Measurements from ENCODE around the gene NFIC.

The NFIC gene

DNA sequence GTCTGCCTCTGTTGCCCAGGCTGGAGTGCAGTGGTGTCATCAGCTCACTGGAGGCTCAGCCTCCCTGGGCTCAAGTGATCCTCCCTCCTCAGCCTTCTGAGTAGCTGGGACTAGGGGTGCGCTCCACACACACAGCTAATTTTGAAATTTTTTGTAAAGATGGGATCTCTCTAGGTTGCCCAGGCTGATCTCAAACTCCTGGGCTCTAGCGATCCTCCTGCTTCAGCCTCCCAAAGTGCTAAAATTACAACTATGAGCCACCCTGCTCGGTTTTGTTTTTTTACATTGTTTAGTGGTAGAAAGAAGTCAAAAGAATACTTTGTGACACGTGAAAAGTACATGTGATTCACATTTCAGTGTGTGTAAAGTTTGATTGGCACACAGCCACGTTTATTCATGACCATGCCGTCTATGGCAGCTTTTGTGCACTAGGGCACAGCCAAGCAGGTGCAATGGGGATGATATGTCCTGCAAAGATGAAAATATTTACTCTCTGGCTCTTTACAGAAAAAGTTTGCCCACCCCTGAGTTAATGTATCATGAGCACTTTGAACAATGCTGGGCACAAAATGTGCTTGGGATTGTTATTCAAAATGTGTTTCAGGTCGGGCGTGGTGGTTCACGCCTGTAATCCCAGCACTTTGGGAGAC lies 16.2 kb upstream of the NFIC start:
- no peaks in the 10 kb centered on the region for H3K36me3 ChIP-seq (ENCODE audit: insufficient read depth, low read length)
- no peak overlapping the region for H3K27ac ChIP-seq (ENCODE audit: low read depth, low read length)
- H3K9ac ChIP-seq (ENCODE audit: low read depth, low read length) = no peak overlapping the region
- no peak overlapping the region for H3K4me3 ChIP-seq (ENCODE audit: low read length)
- WGBS = 68% methylated on average over 9 of the region's 9 CpGs
- peaks cover 71% of the 10 kb centered on the region for H3K27me3 ChIP-seq (ENCODE audit: insufficient read depth, low read length)
- no peaks in the 10 kb centered on the region for H3K4me1 ChIP-seq (ENCODE audit: insufficient read depth, low read length)
- H3K9me3 ChIP-seq (ENCODE audit: insufficient read depth, low read depth, low read length) = no peaks in the 10 kb centered on the region

DNA sequence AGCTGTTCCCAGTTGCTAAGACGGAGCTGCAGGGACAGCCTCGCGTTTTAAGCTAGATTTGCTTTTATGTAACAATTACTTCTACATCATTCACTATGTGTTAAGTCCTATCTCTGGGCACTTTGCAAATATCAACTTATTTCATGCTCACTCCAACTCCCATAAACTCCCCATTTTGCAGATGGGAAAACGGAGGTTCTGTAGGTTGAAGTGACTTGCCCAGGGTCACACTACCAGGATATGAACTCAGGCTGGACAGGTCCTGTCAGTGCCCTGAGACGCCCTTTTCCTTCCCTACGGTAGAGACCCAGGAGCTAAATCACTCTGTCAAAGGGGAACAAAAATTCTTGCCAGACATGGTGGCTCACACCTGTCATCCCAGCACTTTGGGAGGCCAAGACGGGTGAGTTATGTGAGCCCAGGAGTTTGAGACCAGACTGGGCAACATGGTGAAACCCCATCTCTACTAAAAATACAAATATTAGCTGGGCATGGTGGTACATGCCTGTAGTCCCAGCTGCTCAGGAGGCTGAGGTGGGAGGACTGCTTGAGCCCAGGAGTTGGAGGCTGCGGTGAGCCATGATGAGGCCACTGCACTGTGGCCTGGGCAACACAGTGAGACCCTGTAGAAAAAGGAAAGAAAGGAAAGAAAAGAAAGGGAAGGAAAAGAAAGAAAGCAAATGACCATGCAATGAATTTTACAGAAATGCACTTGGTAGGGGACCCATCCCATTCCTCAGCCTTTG lies 14.5 kb upstream of the NFIC start:
- H3K36me3 ChIP-seq (ENCODE audit: insufficient read depth, low read length) = no peaks in the 10 kb centered on the region
- 0 out of 2 replicates have a peak, but pooled peaks cover 2% of the 10 kb centered on the region for H3K9me3 ChIP-seq (ENCODE audit: insufficient read depth, low read depth, low read length)
- H3K27me3 ChIP-seq (ENCODE audit: insufficient read depth, low read length) = peaks cover 78% of the 10 kb centered on the region
- no peak overlapping the region for H3K27ac ChIP-seq (ENCODE audit: low read depth, low read length)
- no peak overlapping the region for H3K9ac ChIP-seq (ENCODE audit: low read depth, low read length)
- WGBS = 74% methylated on average over 7 of the region's 8 CpGs
- H3K4me1 ChIP-seq (ENCODE audit: insufficient read depth, low read length) = no peaks in the 10 kb centered on the region
- no peak overlapping the region for H3K4me3 ChIP-seq (ENCODE audit: low read length)

DNA sequence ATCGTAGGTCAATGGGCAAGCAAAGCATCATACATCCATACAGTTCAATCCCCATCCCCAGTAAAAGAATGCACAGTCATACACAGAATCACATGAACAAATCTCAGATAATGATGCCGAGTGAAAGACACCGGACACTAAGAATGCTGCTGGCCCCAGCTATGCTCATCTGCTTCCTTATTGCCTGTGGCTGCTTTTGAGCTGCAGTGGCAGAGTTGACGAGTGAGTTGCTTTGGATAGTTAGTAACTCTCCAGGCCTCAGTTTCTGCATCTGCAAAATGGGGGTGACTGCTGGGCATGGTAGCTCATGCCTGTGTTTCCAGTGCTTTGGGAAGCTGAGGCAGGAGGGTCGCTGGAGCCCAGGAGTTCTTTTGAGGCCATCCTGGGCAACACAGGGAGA lies 12.9 kb upstream of the NFIC start:
- WGBS = 29% methylated on average over 5 of the region's 5 CpGs
- Histone ChIP-seq H3K9me3 (ENCODE audit: insufficient read depth, low read depth, low read length) (0 out of 2 replicates have a peak, but pooled peaks cover 3% of the 10 kb centered on the region), H3K27me3 (ENCODE audit: insufficient read depth, low read length) (peaks cover 85% of the 10 kb centered on the region), H3K36me3 (ENCODE audit: insufficient read depth, low read length) (no peaks in the 10 kb centered on the region), H3K4me3 (ENCODE audit: low read length) (no peak overlapping the region), H3K4me1 (ENCODE audit: insufficient read depth, low read length) (no peaks in the 10 kb centered on the region), H3K9ac (ENCODE audit: low read depth, low read length) (no peak overlapping the region), H3K27ac (ENCODE audit: low read depth, low read length) (no peak overlapping the region)

DNA sequence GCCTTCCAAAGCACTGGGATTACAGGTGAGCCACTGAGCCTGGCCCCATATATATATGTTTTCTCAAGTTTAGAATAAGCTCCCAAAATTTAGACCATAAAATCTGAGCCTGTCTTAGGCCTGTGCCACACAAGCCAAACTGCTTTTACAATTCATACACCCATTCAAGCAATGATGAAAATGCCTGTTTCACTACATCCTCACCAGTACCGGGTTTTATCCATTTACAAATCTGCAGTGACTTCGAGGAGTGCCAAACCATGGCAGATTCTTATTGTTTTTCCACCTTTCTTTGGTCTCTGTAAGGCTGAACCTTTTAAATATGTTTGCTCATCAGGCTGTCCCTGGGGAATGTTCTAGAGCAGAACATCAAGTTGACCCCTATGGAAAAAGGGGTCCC lies 9.6 kb upstream of the NFIC start:
- Histone ChIP-seq H3K4me3 (ENCODE audit: low read length) (no peak overlapping the region), H3K27me3 (ENCODE audit: insufficient read depth, low read length) (peaks cover 94% of the 10 kb centered on the region), H3K36me3 (ENCODE audit: insufficient read depth, low read length) (no peaks in the 10 kb centered on the region), H3K9ac (ENCODE audit: low read depth, low read length) (no peak overlapping the region), H3K27ac (ENCODE audit: low read depth, low read length) (no peak overlapping the region), H3K9me3 (ENCODE audit: insufficient read depth, low read depth, low read length) (0 out of 2 replicates have a peak, but pooled peaks cover 3% of the 10 kb centered on the region), H3K4me1 (ENCODE audit: insufficient read depth, low read length) (no peaks in the 10 kb centered on the region)
- WGBS = 76% methylated on average over 2 of the region's 2 CpGs

- 0 out of 2 replicates have a peak, but pooled peaks cover 3% of the 10 kb centered on the region for H3K9me3 ChIP-seq (ENCODE audit: insufficient read depth, low read depth, low read length)
- H3K27ac ChIP-seq (ENCODE audit: low read depth, low read length) = no peak overlapping the region
- H3K27me3 ChIP-seq (ENCODE audit: insufficient read depth, low read length) = peaks cover 95% of the 10 kb centered on the region
- no peak overlapping the region for H3K4me3 ChIP-seq (ENCODE audit: low read length)
- no peaks in the 10 kb centered on the region for H3K4me1 ChIP-seq (ENCODE audit: insufficient read depth, low read length)
- no peak overlapping the region for H3K9ac ChIP-seq (ENCODE audit: low read depth, low read length)
- WGBS = 14% methylated on average over 12 of the region's 16 CpGs
- no peaks in the 10 kb centered on the region for H3K36me3 ChIP-seq (ENCODE audit: insufficient read depth, low read length)
These were observed 9.0 kb upstream of the NFIC start for GRCh38 chr19:3357271-3357991.

DNA sequence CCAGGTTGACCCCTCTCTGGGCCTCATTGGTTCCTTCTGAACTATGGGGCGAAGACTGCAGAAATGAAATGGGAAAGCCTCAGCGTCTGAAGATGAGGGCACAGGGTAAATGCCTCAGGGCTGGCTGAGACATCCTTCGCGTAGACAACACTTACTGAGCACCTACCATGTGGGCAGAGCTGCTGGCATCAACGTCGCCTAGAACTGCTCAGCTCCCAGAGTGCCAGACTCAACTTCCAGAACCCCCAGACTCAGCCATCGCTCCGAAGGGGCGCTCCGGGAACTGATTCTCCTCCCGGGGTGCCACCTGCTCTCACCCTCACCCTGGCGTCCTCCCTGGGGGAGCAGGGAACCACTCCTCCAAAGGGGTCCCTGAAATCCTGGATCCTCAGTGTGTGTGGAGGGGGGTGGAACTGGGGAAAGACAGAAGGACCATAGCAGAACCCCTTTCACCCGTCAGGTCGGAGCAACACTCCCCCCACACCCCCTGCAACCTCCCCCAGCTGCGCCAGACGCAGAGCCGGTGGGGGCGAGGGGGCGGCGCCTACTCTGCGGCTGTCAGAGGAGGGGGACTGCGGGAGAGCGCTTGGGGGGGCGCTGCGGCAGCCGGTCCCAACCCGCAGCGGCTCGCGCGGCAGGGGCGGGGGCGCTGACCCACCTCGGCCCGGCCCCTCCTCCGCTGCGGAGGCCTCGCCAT lies 8.2 kb upstream of the NFIC start:
- H3K27me3 ChIP-seq (ENCODE audit: insufficient read depth, low read length) = peaks cover 95% of the 10 kb centered on the region
- H3K27ac ChIP-seq (ENCODE audit: low read depth, low read length) = no peak overlapping the region
- WGBS = 5% methylated on average over 37 of the region's 38 CpGs
- no peaks in the 10 kb centered on the region for H3K36me3 ChIP-seq (ENCODE audit: insufficient read depth, low read length)
- no peak overlapping the region for H3K9ac ChIP-seq (ENCODE audit: low read depth, low read length)
- no peaks in the 10 kb centered on the region for H3K4me1 ChIP-seq (ENCODE audit: insufficient read depth, low read length)
- H3K4me3 ChIP-seq (ENCODE audit: low read length) = no peak overlapping the region
- H3K9me3 ChIP-seq (ENCODE audit: insufficient read depth, low read depth, low read length) = 0 out of 2 replicates have a peak, but pooled peaks cover 3% of the 10 kb centered on the region

GRCh38 chr19:3358689-3359014 lies 7.7 kb upstream of the NFIC start:
- H3K4me1 ChIP-seq (ENCODE audit: insufficient read depth, low read length) = no peaks in the 10 kb centered on the region
- peaks cover 95% of the 10 kb centered on the region for H3K27me3 ChIP-seq (ENCODE audit: insufficient read depth, low read length)
- no peak overlapping the region for H3K27ac ChIP-seq (ENCODE audit: low read depth, low read length)
- no peak overlapping the region for H3K9ac ChIP-seq (ENCODE audit: low read depth, low read length)
- H3K36me3 ChIP-seq (ENCODE audit: insufficient read depth, low read length) = no peaks in the 10 kb centered on the region
- 0 out of 2 replicates have a peak, but pooled peaks cover 3% of the 10 kb centered on the region for H3K9me3 ChIP-seq (ENCODE audit: insufficient read depth, low read depth, low read length)
- 7% methylated on average over 27 of the region's 27 CpGs for WGBS
- 0 out of 2 replicates have a peak overlapping the region, but pooled peaks have one; percentile 19 for H3K4me3 ChIP-seq (ENCODE audit: low read length)

DNA sequence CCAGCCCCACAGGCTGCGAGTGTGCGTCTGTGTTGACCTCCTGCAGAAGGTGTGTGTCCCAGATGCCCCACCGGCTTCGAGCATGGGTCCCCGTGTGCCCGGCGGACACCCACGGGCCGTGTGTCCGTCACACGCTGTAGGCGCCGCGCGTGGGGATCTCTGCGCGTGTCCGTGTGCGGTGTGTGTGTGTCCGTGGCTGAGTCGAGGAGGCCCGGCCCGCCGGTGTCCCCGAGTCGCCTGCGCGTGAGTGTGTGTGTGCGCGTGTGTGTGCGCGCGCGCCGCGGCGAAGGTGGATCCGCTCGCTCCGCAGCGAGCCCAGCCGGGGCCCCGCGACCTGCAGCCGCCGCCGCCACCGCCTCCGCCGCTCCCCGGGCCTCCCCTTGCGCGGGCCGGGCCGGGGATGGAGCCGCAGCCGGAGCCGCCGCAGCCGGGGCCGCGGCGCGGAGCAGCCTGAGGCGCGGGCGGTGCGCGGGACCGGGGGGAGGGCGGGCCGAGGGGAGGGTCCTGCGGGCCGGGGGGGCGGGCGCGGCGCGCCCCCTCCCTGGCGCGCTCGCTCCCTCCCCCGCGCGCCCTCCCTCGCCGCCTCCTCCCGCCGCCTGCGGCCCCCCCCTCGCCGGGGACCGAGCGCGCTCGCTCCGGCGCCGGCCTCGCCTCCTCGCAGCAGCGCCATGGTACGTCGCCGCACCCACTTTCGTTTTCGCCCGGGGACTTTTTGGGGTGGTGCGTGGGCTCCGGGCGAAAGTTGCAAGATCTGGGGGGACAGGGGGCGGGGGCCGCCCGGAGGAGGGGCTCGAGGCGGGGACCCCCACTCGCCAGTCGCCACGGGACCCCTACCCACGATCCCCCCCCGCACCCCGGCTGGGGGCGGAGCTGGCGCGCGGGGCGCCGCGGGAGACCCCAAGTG lies 7.1 kb upstream of the NFIC start:
- H3K9me3 ChIP-seq (ENCODE audit: insufficient read depth, low read depth, low read length) = 0 out of 2 replicates have a peak, but pooled peaks cover 3% of the 10 kb centered on the region
- peak overlapping the region; percentile 31; the same call in 1 of the 2 replicates for H3K4me3 ChIP-seq (ENCODE audit: low read length)
- peaks cover 95% of the 10 kb centered on the region for H3K27me3 ChIP-seq (ENCODE audit: insufficient read depth, low read length)
- H3K4me1 ChIP-seq (ENCODE audit: insufficient read depth, low read length) = no peaks in the 10 kb centered on the region
- 2% methylated on average over 121 of the region's 129 CpGs for WGBS
- H3K9ac ChIP-seq (ENCODE audit: low read depth, low read length) = no peak overlapping the region
- H3K27ac ChIP-seq (ENCODE audit: low read depth, low read length) = no peak overlapping the region
- H3K36me3 ChIP-seq (ENCODE audit: insufficient read depth, low read length) = no peaks in the 10 kb centered on the region

GRCh38 chr19:3359919-3360420 lies 6.4 kb upstream of the NFIC start:
- under 1% methylated on average over 81 of the region's 81 CpGs for WGBS
- no peak overlapping the region for H3K9ac ChIP-seq (ENCODE audit: low read depth, low read length)
- peaks cover 95% of the 10 kb centered on the region for H3K27me3 ChIP-seq (ENCODE audit: insufficient read depth, low read length)

More at GRCh38 chr19:3359919-3360420, 6.4 kb upstream of the NFIC start:
- H3K4me1 ChIP-seq (ENCODE audit: insufficient read depth, low read length) = no peaks in the 10 kb centered on the region
- peak overlapping the region; percentile 31 for H3K4me3 ChIP-seq (ENCODE audit: low read length)
- no peak overlapping the region for H3K27ac ChIP-seq (ENCODE audit: low read depth, low read length)
- 0 out of 2 replicates have a peak, but pooled peaks cover 3% of the 10 kb centered on the region for H3K9me3 ChIP-seq (ENCODE audit: insufficient read depth, low read depth, low read length)
- no peaks in the 10 kb centered on the region for H3K36me3 ChIP-seq (ENCODE audit: insufficient read depth, low read length)
